Measurements from ENCODE around the gene CDH18.
"Not testable (repeated sequence)": the region's sequence is repeated elsewhere in the genome, so short reads cannot be mapped to it uniquely, and the experiment has no call there.

CDH18 gene

GRCh38 chr5:19782566-19782965 is 205.4 kb downstream of the CDH18 start:
- no peak for ATAC-seq
- TF ChIP-seq PATZ1 (CRISPR knock-in tag; IDR thresholded peaks at IDR 0.05; ENCODE audit: borderline replicate concordance) = no peak
- TF ChIP-seq OSR1 (CRISPR knock-in tag; IDR thresholded peaks at IDR 0.05) = no peak
- TF ChIP-seq ISL1 (CRISPR knock-in tag; IDR thresholded peaks at IDR 0.05) = no peak
- no peak for TF ChIP-seq POU6F1 (CRISPR knock-in tag; IDR thresholded peaks at IDR 0.05; ENCODE audit: borderline replicate concordance, low read depth)
- no peak for TF ChIP-seq TCF4 (CRISPR knock-in tag; IDR thresholded peaks at IDR 0.05; ENCODE audit: borderline replicate concordance)
- TF ChIP-seq CSRNP3 (CRISPR knock-in tag; IDR thresholded peaks at IDR 0.05) = no peak
- TF ChIP-seq SNAI2 (CRISPR knock-in tag; IDR thresholded peaks at IDR 0.05) = no peak
- TF ChIP-seq TOX (CRISPR knock-in tag; IDR thresholded peaks at IDR 0.05; ENCODE audit: borderline replicate concordance) = no peak
- no peak for TF ChIP-seq CSDC2 (CRISPR knock-in tag; IDR thresholded peaks at IDR 0.05)
- TF ChIP-seq GLIS3 (CRISPR knock-in tag; IDR thresholded peaks at IDR 0.05) = no peak
- TF ChIP-seq ESRRG (CRISPR knock-in tag; IDR thresholded peaks at IDR 0.05) = no peak
- no peak for TF ChIP-seq ZNF565 (CRISPR knock-in tag; conservative IDR thresholded peaks at IDR 0.05; ENCODE audit: low read depth)
- no peak for TF ChIP-seq ZNF8 (CRISPR knock-in tag; IDR thresholded peaks at IDR 0.05)
- TF ChIP-seq ZC3H10 (CRISPR knock-in tag; IDR thresholded peaks at IDR 0.05) = no peak
- no peak for TF ChIP-seq ARNTL (CRISPR knock-in tag; IDR thresholded peaks at IDR 0.05; ENCODE audit: borderline replicate concordance, low read depth)

GRCh38 chr5:19777363-19777762 is 210.6 kb downstream of the CDH18 start:
- no peak for ATAC-seq

GRCh38 chr5:19776886-19777285 is 211.1 kb downstream of the CDH18 start:
- ATAC-seq = not testable (repeated sequence)

More at GRCh38 chr5:19777363-19777762, 210.6 kb downstream of the CDH18 start:
- no peak for TF ChIP-seq PATZ1 (CRISPR knock-in tag; IDR thresholded peaks at IDR 0.05; ENCODE audit: borderline replicate concordance)

- ATAC-seq = no peak
Observed at GRCh38 chr5:19771174-19771835, 216.7 kb downstream of the CDH18 start.

More at GRCh38 chr5:19771174-19771835, 216.7 kb downstream of the CDH18 start:
- TF ChIP-seq OSR1 (CRISPR knock-in tag; IDR thresholded peaks at IDR 0.05) (no peak), TSHZ2 (CRISPR knock-in tag; IDR thresholded peaks at IDR 0.05) (no peak), ZNF565 (CRISPR knock-in tag; conservative IDR thresholded peaks at IDR 0.05; ENCODE audit: low read depth) (no peak), ISL1 (CRISPR knock-in tag; IDR thresholded peaks at IDR 0.05) (no peak), BACH2 (CRISPR knock-in tag; IDR thresholded peaks at IDR 0.05; ENCODE audit: borderline replicate concordance) (no peak), PATZ1 (CRISPR knock-in tag; IDR thresholded peaks at IDR 0.05; ENCODE audit: borderline replicate concordance) (no peak), ZNF70 (CRISPR knock-in tag; IDR thresholded peaks at IDR 0.05) (no peak), SNAI2 (CRISPR knock-in tag; IDR thresholded peaks at IDR 0.05) (no peak), ZNF8 (CRISPR knock-in tag; IDR thresholded peaks at IDR 0.05) (no peak), ZFP3 (CRISPR knock-in tag; IDR thresholded peaks at IDR 0.05) (no peak), TCF4 (CRISPR knock-in tag; IDR thresholded peaks at IDR 0.05; ENCODE audit: borderline replicate concordance) (no peak), ZC3H10 (CRISPR knock-in tag; IDR thresholded peaks at IDR 0.05) (no peak), ESRRG (CRISPR knock-in tag; IDR thresholded peaks at IDR 0.05) (no peak), CSRNP3 (CRISPR knock-in tag; IDR thresholded peaks at IDR 0.05) (no peak), TOX (CRISPR knock-in tag; IDR thresholded peaks at IDR 0.05; ENCODE audit: borderline replicate concordance) (no peak), PPARA (CRISPR knock-in tag; IDR thresholded peaks at IDR 0.05; ENCODE audit: borderline replicate concordance) (no peak)

Measured in SK-N-SH treated with all-trans-retinoic acid at 6 μM for 48 hours (cell line).